SU-DHL-6 (cell line): ENCODE data around the gene HACL1.

Source experiments
- H2AFZ ChIP-seq: fragments of 200-600 bp; sonication (generic); 2 replicates; pipeline ENCODE4 v1.6.1; 2014; ENCODE audit warnings: low read depth, mild to moderate bottlenecking, moderate library complexity, mixed read lengths, antibody characterized with exemption, low read length; ENCODE audit not compliant: severe bottlenecking
- H3F3A ChIP-seq: fragments of 200-600 bp; shearing (Covaris generic); 2 replicates; pipeline ENCODE4 v1.6.0; 2016; ENCODE audit warnings: antibody characterized with exemption, mild to moderate bottlenecking; ENCODE audit not compliant: insufficient read depth
- H3K27ac ChIP-seq: fragments of 200-600 bp; sonication (generic); 2 replicates; pipeline ENCODE4 v1.5.1; 2016; ENCODE audit warnings: low read depth, mild to moderate bottlenecking, low read length, moderate library complexity, mixed read lengths
- H3K27me3 ChIP-seq: fragments of 200-600 bp; sonication (generic), shearing (Covaris generic); 2 replicates; pipeline ENCODE4 v1.6.0; 2014; ENCODE audit warnings: mild to moderate bottlenecking, low read length
- H3K36me3 ChIP-seq: fragments of 200-600 bp; sonication (generic); 2 replicates; pipeline ENCODE4 v1.6.1; 2014; ENCODE audit warnings: mild to moderate bottlenecking, low read length, mixed read lengths
- H3K4me2 ChIP-seq: fragments of 300-600, 200-600 bp; shearing (Covaris generic), sonication (generic); 2 replicates; pipeline ENCODE4 v1.6.0; 2014; ENCODE audit warnings: low read length, low read depth, mild to moderate bottlenecking; ENCODE audit not compliant: poor library complexity, severe bottlenecking
- H3K4me3 ChIP-seq: fragments of 200-600 bp; sonication (generic); 2 replicates; pipeline ENCODE4 v1.5.1; 2014; ENCODE audit warnings: antibody characterized with exemption, low read length, mild to moderate bottlenecking, mixed read lengths; ENCODE audit not compliant: insufficient read depth, poor library complexity, severe bottlenecking
- H3K79me2 ChIP-seq: fragments of 200-600 bp; sonication (generic); 2 replicates; pipeline ENCODE4 v1.6.1; 2014; ENCODE audit warnings: mild to moderate bottlenecking, low read length, moderate library complexity; ENCODE audit not compliant: insufficient read depth
- H3K9ac ChIP-seq: fragments of 200-600 bp; sonication (generic); 2 replicates; pipeline ENCODE4 v1.7.0; 2014; ENCODE audit warnings: mild to moderate bottlenecking, low read length
- H3K9me2 ChIP-seq: fragments of 200-600 bp; sonication (generic); replicated peaks from 2 replicates; pipeline ENCODE4 v1.6.1; 2014; ENCODE audit warnings: low read length; ENCODE audit not compliant: insufficient read depth
- H3K9me3 ChIP-seq: fragments of 200-600 bp; sonication (generic); 2 replicates; pipeline ENCODE4 v1.6.1; 2014; ENCODE audit warnings: low read length, mixed read lengths; ENCODE audit not compliant: insufficient read depth
- H4K20me1 ChIP-seq: fragments of 200-600 bp; sonication (generic); 2 replicates; pipeline ENCODE4 v1.6.1; 2014; ENCODE audit warnings: low read depth, mild to moderate bottlenecking, antibody characterized with exemption, low read length, moderate library complexity, mixed read lengths
- EZH2phosphoT487 ChIP-seq: fragments of 200-600 bp; sonication (generic), shearing (Covaris generic); conservative IDR thresholded peaks from 2 replicates; pipeline ENCODE4 v1.6.1; 2018; ENCODE audit warnings: mild to moderate bottlenecking, antibody characterized with exemption, low read length, moderate library complexity, mixed read lengths
- TF ChIP-seq, protein P1 (sequence below): fragments of 200-600 bp; sonication (generic); IDR thresholded peaks from one replicate; pipeline ENCODE4 v1.5.1; 2017; ENCODE audit warnings: antibody characterized with exemption, mild to moderate bottlenecking, low read length, moderate library complexity; ENCODE audit not compliant: insufficient read depth, poor library complexity, severe bottlenecking

Gene HACL1

DNA sequence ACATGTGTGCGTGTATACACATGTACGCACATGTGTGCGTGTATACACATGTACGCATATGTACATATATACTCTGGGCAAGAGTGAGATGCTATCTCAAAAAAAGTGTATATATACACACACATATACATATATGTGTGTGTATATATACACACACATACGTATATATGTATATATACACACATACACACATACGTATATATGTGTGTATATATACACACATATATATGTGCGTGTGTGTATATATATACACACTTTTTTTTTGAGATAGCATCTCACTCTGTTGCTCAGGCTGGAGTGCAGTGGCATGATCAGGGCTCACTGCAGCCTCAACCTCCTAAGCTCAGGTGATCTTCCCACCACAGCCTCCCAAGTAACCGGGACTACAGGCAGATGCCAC, 8.4 kb downstream of the HACL1 start:
- Histone ChIP-seq H3K9me2 (no peaks in the 10 kb centered on the region), H3K4me3 (no peak overlapping the region), H3K36me3 (peaks cover 13% of the 10 kb centered on the region; the same call in 1 of the 2 replicates), H3K27ac (no peak overlapping the region), H3K9me3 (no peaks in the 10 kb centered on the region), H3K9ac (no peak overlapping the region), H3K79me2 (no peaks in the 10 kb centered on the region), H3K27me3 (no peaks in the 10 kb centered on the region), H3K4me2 (no peak overlapping the region), H3F3A (peaks cover 14% of the 10 kb centered on the region), H4K20me1 (no peaks in the 10 kb centered on the region), H2AFZ (no peak overlapping the region)
- TF ChIP-seq, protein P1, sequence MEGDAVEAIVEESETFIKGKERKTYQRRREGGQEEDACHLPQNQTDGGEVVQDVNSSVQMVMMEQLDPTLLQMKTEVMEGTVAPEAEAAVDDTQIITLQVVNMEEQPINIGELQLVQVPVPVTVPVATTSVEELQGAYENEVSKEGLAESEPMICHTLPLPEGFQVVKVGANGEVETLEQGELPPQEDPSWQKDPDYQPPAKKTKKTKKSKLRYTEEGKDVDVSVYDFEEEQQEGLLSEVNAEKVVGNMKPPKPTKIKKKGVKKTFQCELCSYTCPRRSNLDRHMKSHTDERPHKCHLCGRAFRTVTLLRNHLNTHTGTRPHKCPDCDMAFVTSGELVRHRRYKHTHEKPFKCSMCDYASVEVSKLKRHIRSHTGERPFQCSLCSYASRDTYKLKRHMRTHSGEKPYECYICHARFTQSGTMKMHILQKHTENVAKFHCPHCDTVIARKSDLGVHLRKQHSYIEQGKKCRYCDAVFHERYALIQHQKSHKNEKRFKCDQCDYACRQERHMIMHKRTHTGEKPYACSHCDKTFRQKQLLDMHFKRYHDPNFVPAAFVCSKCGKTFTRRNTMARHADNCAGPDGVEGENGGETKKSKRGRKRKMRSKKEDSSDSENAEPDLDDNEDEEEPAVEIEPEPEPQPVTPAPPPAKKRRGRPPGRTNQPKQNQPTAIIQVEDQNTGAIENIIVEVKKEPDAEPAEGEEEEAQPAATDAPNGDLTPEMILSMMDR: no peak
- TF ChIP-seq EZH2phosphoT487: no peak

- Histone ChIP-seq H3K79me2 (no peaks in the 10 kb centered on the region), H3K4me2 (no peak overlapping the region), H3K36me3 (peaks cover 11% of the 10 kb centered on the region; the same call in 1 of the 2 replicates), H3K4me3 (no peak overlapping the region), H2AFZ (no peak overlapping the region), H3F3A (peaks cover 14% of the 10 kb centered on the region), H3K27me3 (no peaks in the 10 kb centered on the region), H3K9me2 (no peaks in the 10 kb centered on the region), H3K27ac (no peak overlapping the region), H3K9ac (no peak overlapping the region), H3K9me3 (no peaks in the 10 kb centered on the region), H4K20me1 (no peaks in the 10 kb centered on the region)
- TF ChIP-seq, protein P1: no peak
- no peak for TF ChIP-seq EZH2phosphoT487
Observed at GRCh38 chr3:15591928-15592327, 9.4 kb downstream of the HACL1 start.

DNA sequence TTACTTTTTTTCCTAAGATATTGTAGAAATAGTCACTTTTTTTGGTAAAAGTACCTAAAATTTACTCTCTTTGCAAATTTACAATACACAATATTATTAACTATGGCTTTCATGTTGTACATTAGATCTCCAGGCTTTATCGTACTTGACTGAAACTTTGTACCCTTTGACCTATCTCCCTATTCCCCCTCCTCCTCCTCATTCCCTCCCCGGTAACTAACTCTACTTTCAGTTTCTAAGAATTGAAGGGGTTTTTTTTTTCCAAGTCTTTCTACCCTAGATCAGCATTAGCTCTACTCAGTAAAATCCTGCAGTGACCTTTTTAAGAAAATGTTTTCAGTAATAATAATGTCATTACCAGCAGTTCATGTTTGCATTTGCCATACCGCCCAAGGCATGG, 10.1 kb downstream of the HACL1 start:
- Histone ChIP-seq H2AFZ (no peak overlapping the region), H3K9me2 (no peaks in the 10 kb centered on the region), H3K79me2 (no peaks in the 10 kb centered on the region), H3K27me3 (no peaks in the 10 kb centered on the region), H4K20me1 (no peaks in the 10 kb centered on the region), H3K27ac (no peak overlapping the region), H3K4me2 (no peak overlapping the region), H3F3A (peaks cover 14% of the 10 kb centered on the region), H3K36me3 (peaks cover 4% of the 10 kb centered on the region; the same call in 1 of the 2 replicates), H3K4me3 (no peak overlapping the region), H3K9me3 (no peaks in the 10 kb centered on the region), H3K9ac (no peak overlapping the region)
- TF ChIP-seq EZH2phosphoT487: no peak
- TF ChIP-seq, protein P1: no peak
